ENCODE results near the gene KCTD17. TPM values are rescaled to one million over a fixed set of nuclear protein-coding genes. Genes with fewer than 3 reads are reported as not detected.

The KCTD17 gene
- total and polyA plus RNA-seq, 2 of the 13 experiments (the other 11 are each of a cell fraction or from before 2014, with no cell fraction given): 5.3 to 11.7 TPM

DNA sequence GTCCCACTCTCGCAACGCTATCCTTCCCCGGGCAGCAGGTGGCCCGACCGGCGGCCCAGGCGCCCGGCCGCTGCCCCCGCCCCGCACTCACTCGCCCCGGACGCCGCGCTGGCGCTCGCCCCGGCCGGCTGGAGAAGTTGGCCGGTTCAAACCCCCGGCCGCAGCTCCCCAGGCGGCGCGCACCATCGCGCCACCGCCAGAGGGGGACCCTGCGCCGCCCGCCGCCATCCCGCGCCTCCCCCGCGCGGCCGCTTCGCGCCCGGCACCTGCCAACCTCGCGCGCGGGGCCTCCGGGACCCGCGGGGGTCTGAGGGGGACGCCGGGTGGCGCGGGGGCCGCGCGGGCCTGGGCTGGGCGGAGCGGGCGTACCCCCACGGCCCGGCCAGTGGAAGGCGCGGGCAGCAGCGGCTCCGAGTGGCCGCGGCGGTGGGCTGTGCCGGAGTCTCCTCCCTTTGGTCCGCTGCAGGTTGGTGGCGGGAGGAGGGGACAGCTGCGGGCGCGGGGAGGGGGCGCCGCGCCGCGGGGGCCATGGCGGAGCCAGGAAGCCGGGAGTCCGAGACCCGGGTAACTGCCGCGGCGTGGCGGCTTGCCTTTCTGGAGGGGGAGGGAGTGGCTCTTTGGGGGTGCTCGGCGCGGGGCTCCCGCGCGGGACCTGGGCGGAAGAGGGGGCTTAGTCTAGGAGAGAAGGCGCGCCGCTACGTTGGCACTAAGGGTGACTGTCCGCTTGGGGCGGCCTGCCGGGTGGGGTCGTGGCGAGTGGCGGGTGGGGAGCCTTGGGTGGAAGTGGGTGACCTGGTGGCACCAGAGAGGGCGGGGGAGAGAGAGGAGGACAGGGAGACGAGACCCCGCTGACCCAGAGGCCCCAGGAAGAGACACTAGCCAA lies 32.0 kb upstream of the KCTD17 start, which contains the start of the genes MPST and TST (continued):
- peak; percentile 88 for TF ChIP-seq YY1 (IDR thresholded peaks at IDR 0.05; ENCODE audit: insufficient read depth, insufficient replicate concordance, low read depth, low read length)
- TF ChIP-seq TBP (CRISPR knock-in tag; IDR thresholded peaks at IDR 0.05): no peak
- no peak for TF ChIP-seq RARG (CRISPR knock-in tag; IDR thresholded peaks at IDR 0.05; ENCODE audit: low read depth)
- TF ChIP-seq ZSCAN21 (CRISPR knock-in tag; IDR thresholded peaks at IDR 0.05; ENCODE audit: borderline replicate concordance): no peak
- no peak for TF ChIP-seq NFIB (CRISPR knock-in tag; IDR thresholded peaks at IDR 0.05; ENCODE audit: borderline replicate concordance)
- TF ChIP-seq THAP11 (CRISPR knock-in tag; IDR thresholded peaks at IDR 0.05): no peak
- TF ChIP-seq, protein P1, sequence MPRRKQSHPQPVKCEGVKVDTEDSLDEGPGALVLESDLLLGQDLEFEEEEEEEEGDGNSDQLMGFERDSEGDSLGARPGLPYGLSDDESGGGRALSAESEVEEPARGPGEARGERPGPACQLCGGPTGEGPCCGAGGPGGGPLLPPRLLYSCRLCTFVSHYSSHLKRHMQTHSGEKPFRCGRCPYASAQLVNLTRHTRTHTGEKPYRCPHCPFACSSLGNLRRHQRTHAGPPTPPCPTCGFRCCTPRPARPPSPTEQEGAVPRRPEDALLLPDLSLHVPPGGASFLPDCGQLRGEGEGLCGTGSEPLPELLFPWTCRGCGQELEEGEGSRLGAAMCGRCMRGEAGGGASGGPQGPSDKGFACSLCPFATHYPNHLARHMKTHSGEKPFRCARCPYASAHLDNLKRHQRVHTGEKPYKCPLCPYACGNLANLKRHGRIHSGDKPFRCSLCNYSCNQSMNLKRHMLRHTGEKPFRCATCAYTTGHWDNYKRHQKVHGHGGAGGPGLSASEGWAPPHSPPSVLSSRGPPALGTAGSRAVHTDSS (CRISPR knock-in tag; conservative IDR thresholded peaks at IDR 0.05): no peak
- TF ChIP-seq RFXAP (CRISPR knock-in tag; IDR thresholded peaks at IDR 0.05; ENCODE audit: borderline replicate concordance): peak; percentile 53; the same call in 1 of the 2 replicates
- no peak for TF ChIP-seq ZBTB40 (IDR thresholded peaks at IDR 0.05)
- no peak for TF ChIP-seq ZBTB40 (CRISPR knock-in tag; IDR thresholded peaks at IDR 0.05)
- TF ChIP-seq, protein P2, sequence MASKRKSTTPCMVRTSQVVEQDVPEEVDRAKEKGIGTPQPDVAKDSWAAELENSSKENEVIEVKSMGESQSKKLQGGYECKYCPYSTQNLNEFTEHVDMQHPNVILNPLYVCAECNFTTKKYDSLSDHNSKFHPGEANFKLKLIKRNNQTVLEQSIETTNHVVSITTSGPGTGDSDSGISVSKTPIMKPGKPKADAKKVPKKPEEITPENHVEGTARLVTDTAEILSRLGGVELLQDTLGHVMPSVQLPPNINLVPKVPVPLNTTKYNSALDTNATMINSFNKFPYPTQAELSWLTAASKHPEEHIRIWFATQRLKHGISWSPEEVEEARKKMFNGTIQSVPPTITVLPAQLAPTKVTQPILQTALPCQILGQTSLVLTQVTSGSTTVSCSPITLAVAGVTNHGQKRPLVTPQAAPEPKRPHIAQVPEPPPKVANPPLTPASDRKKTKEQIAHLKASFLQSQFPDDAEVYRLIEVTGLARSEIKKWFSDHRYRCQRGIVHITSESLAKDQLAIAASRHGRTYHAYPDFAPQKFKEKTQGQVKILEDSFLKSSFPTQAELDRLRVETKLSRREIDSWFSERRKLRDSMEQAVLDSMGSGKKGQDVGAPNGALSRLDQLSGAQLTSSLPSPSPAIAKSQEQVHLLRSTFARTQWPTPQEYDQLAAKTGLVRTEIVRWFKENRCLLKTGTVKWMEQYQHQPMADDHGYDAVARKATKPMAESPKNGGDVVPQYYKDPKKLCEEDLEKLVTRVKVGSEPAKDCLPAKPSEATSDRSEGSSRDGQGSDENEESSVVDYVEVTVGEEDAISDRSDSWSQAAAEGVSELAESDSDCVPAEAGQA (IDR thresholded peaks at IDR 0.05; ENCODE audit: low read depth): no peak
- TF ChIP-seq, protein P2 (CRISPR knock-in tag; IDR thresholded peaks at IDR 0.05; ENCODE audit: borderline replicate concordance): no peak
